Loucy (cell line): Measurements from ENCODE around the gene DENND5A.

Experiments used
- EZH2phosphoT487 ChIP-seq: fragments of 200-600 bp; IDR thresholded peaks from 2 replicates; pipeline ENCODE4 v1.6.1; 2018; ENCODE audit warnings: antibody characterized with exemption, mild to moderate bottlenecking, moderate library complexity, borderline replicate concordance
- TF ChIP-seq, protein P1 (sequence below): fragments of 200-600 bp; sonication (generic); conservative IDR thresholded peaks from 2 replicates; pipeline ENCODE4 v1.5.1; 2014; ENCODE audit warnings: mild to moderate bottlenecking, antibody characterized with exemption, low read length

DNA sequence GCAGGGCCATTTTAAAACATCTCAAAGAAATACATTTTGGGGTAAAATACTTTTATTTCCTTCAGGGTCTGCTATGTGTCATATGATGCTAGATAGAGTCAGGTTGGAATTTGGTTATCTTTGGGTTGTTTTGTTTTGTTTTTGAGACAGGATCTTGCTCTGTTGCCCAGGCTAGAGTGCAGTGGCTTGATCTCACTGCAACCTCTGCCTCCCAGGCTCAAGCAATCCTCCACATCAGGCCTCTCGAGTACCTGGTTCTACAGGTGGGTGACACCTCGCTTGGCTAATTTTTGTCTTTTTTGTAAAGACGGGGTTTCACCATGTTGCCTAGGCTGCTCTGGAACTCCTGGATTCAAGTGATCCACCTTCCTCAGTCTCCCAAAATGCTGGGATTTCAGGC is 17.3 kb downstream of the DENND5A start:
- TF ChIP-seq EZH2phosphoT487: no peak
- TF ChIP-seq, protein P1, sequence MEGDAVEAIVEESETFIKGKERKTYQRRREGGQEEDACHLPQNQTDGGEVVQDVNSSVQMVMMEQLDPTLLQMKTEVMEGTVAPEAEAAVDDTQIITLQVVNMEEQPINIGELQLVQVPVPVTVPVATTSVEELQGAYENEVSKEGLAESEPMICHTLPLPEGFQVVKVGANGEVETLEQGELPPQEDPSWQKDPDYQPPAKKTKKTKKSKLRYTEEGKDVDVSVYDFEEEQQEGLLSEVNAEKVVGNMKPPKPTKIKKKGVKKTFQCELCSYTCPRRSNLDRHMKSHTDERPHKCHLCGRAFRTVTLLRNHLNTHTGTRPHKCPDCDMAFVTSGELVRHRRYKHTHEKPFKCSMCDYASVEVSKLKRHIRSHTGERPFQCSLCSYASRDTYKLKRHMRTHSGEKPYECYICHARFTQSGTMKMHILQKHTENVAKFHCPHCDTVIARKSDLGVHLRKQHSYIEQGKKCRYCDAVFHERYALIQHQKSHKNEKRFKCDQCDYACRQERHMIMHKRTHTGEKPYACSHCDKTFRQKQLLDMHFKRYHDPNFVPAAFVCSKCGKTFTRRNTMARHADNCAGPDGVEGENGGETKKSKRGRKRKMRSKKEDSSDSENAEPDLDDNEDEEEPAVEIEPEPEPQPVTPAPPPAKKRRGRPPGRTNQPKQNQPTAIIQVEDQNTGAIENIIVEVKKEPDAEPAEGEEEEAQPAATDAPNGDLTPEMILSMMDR: no peak
